Suprapubic skin (tissue), 4 donors: ENCODE results near the gene ZNF462. TPM values are rescaled to one million over a fixed set of nuclear protein-coding genes. Genes with fewer than 3 reads are reported as not detected.

Experiments used
- DNase-seq, 2 donors: peaks; one replicate each; pipeline ENCODE4 v3.0.0-alpha.2; 2019; ENCODE audit warnings: low spot score in 2 of 2
- H3K27ac ChIP-seq: fragments of 200-600 bp; sonication (generic); one replicate; pipeline ENCODE4 v1.5.1; 2019
- H3K27me3 ChIP-seq: fragments of 200-600 bp; sonication (generic); one replicate; pipeline ENCODE4 v1.5.1; 2019
- H3K36me3 ChIP-seq: fragments of 200-600 bp; sonication (generic); one replicate; pipeline ENCODE4 v1.5.1; 2019
- H3K4me1 ChIP-seq: fragments of 200-600 bp; sonication (generic); one replicate; pipeline ENCODE4 v1.5.1; 2019
- H3K4me3 ChIP-seq: fragments of 200-600 bp; sonication (generic); one replicate; pipeline ENCODE4 v1.5.1; 2019; ENCODE audit warnings: mild to moderate bottlenecking
- H3K9me3 ChIP-seq: fragments of 200-600 bp; sonication (generic); one replicate; pipeline ENCODE4 v1.5.1; 2019
- CTCF ChIP-seq, 2 donors: fragments of 200-600 bp in 1 of 2; fragments of 450-650 bp in 1 of 2; sonication (generic) in 1 of 2; IDR thresholded peaks; one replicate each; pipeline ENCODE4 v1.5.1; 2016 to 2019; ENCODE audit warnings: antibody characterized with exemption in 2 of 2, mild to moderate bottlenecking in 1 of 2, moderate library complexity in 1 of 2
- EP300 ChIP-seq: sonication (generic); formaldehyde crosslinking; IDR thresholded peaks from one replicate; pipeline ENCODE4 v1.6.1; 2017; ENCODE audit warnings: antibody characterized with exemption
- POLR2A ChIP-seq, 2 donors: fragments of 450-650 bp; IDR thresholded peaks; one replicate each; pipeline ENCODE4 v1.6.1; 2017; ENCODE audit warnings: antibody characterized with exemption in 2 of 2, mild to moderate bottlenecking in 2 of 2, moderate library complexity in 2 of 2
- POLR2AphosphoS5 ChIP-seq, 3 donors: sonication (generic); formaldehyde crosslinking; IDR thresholded peaks; one replicate each; pipeline ENCODE4 v1.6.1; 2017; ENCODE audit warnings: antibody characterized with exemption in 3 of 3
- WGBS: methylation state at CpG from one replicate; pipeline ENCODE4 v1.1.5; 2018; 5-methylcytosine and 5-hydroxymethylcytosine counted together
- total RNA-seq, 4 donors: library from RNA; depleted of rRNA; stranded (reverse); fragments of >200 nt; gene quantifications; one replicate each; pipeline ENCODE4 v1.1.0, GENCODE V29; 2016

The ZNF462 gene
- total RNA-seq, 4 donors from 2014 or later = 16.4 to 35.2 (median 29.7) TPM

GRCh38 chr9:106864373-106865143 lies 1.6 kb downstream of the ZNF462 start:
- no peak for DNase-seq
- peaks cover 71% of the 10 kb centered on the region for H3K4me1 ChIP-seq
- no peaks in the 10 kb centered on the region for H3K36me3 ChIP-seq
- no peaks in the 10 kb centered on the region for H3K9me3 ChIP-seq
- no peak for TF ChIP-seq EP300
- TF ChIP-seq POLR2AphosphoS5 (IDR thresholded peaks at IDR 0.05) = no peak
- no peak for TF ChIP-seq CTCF (IDR thresholded peaks at IDR 0.05)
- TF ChIP-seq POLR2A (IDR thresholded peaks at IDR 0.05) = no peak
- H3K27me3 ChIP-seq = peaks cover 7% of the 10 kb centered on the region
- 9% methylated on average over 11 of the region's 11 CpGs for WGBS
- H3K4me3 ChIP-seq = peak overlapping the region; percentile 83
- peak overlapping the region; percentile 89 for H3K27ac ChIP-seq

GRCh38 chr9:106866243-106866642 lies 3.3 kb downstream of the ZNF462 start:
- 86% methylated on average over 1 of the region's 1 CpG for WGBS
- no peaks in the 10 kb centered on the region for H3K9me3 ChIP-seq
- no peak overlapping the region for H3K27ac ChIP-seq
- H3K4me3 ChIP-seq = no peak overlapping the region
- no peaks in the 10 kb centered on the region for H3K27me3 ChIP-seq
- no peak for DNase-seq
- peaks cover 73% of the 10 kb centered on the region for H3K4me1 ChIP-seq
- no peak for TF ChIP-seq EP300
- TF ChIP-seq CTCF (IDR thresholded peaks at IDR 0.05) = no peak
- TF ChIP-seq POLR2A (IDR thresholded peaks at IDR 0.05) = no peak
- TF ChIP-seq POLR2AphosphoS5 (IDR thresholded peaks at IDR 0.05) = no peak
- no peaks in the 10 kb centered on the region for H3K36me3 ChIP-seq

- DNase-seq = no peak
- Histone ChIP-seq H3K27me3 (no peaks in the 10 kb centered on the region), H3K27ac (no peak overlapping the region), H3K36me3 (no peaks in the 10 kb centered on the region), H3K4me3 (no peak overlapping the region), H3K4me1 (peaks cover 63% of the 10 kb centered on the region), H3K9me3 (no peaks in the 10 kb centered on the region)
- WGBS = 83% methylated on average over 4 of the region's 4 CpGs
- TF ChIP-seq POLR2AphosphoS5 (IDR thresholded peaks at IDR 0.05) (no peak), EP300 (no peak), CTCF (IDR thresholded peaks at IDR 0.05) (no peak), POLR2A (IDR thresholded peaks at IDR 0.05) (no peak)
Observed at GRCh38 chr9:106867286-106867685, 4.3 kb downstream of the ZNF462 start.

- Histone ChIP-seq H3K9me3 (no peaks in the 10 kb centered on the region), H3K36me3 (no peaks in the 10 kb centered on the region), H3K4me3 (no peak overlapping the region), H3K27ac (peak overlapping the region; percentile 70), H3K27me3 (no peaks in the 10 kb centered on the region), H3K4me1 (peaks cover 60% of the 10 kb centered on the region)
- WGBS = 66% methylated on average over 1 of the region's 1 CpG
- DNase-seq = no peak
- TF ChIP-seq POLR2AphosphoS5 (IDR thresholded peaks at IDR 0.05) (no peak), EP300 (no peak), POLR2A (IDR thresholded peaks at IDR 0.05) (no peak), CTCF (IDR thresholded peaks at IDR 0.05) (no peak)
Observed at GRCh38 chr9:106868087-106868486, 5.1 kb downstream of the ZNF462 start.

- 27% methylated on average over 5 of the region's 5 CpGs for WGBS
- Histone ChIP-seq H3K27me3 (no peaks in the 10 kb centered on the region), H3K4me3 (no peak overlapping the region), H3K36me3 (no peaks in the 10 kb centered on the region), H3K27ac (peak overlapping the region; percentile 70), H3K9me3 (no peaks in the 10 kb centered on the region), H3K4me1 (peaks cover 60% of the 10 kb centered on the region)
- no peak for DNase-seq
- TF ChIP-seq EP300 = no peak
- no peak for TF ChIP-seq POLR2A (IDR thresholded peaks at IDR 0.05)
- no peak for TF ChIP-seq CTCF (IDR thresholded peaks at IDR 0.05)
- no peak for TF ChIP-seq POLR2AphosphoS5 (IDR thresholded peaks at IDR 0.05)
Observed at GRCh38 chr9:106868565-106868964, 5.6 kb downstream of the ZNF462 start.
